ENCODE measurements around the gene LPIN2. TPM values are rescaled to one million over a fixed set of nuclear protein-coding genes. Genes with fewer than 3 reads are reported as not detected.
"Not testable (repeated sequence)": the region's sequence is repeated elsewhere in the genome, so short reads cannot be mapped to it uniquely, and the experiment has no call there.

The LPIN2 gene
- total RNA-seq, 1 donor from 2014 or later: 92.8 TPM

DNA sequence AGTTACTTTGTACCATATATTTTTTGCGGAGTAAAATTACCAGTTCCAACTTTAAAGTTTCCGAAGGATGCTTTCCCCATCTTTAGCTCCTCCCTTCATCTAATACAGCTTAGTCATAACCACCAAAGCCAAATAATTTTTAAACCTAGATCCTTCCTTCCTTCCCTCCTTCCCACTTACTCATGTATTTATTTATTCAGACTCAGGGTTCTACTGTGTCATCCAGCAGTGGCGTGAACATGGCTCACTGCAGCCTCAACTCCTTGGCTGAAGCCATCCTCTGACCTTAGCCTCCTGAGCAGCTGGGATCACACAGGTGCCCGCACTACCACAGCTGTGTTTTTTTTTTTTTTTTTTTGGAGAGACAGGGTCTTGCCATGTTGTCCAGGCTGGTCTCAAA lies 4.4 kb downstream of the LPIN2 start:
- intact Hi-C loops (cut with micrococcal nuclease): no loop called here

DNA sequence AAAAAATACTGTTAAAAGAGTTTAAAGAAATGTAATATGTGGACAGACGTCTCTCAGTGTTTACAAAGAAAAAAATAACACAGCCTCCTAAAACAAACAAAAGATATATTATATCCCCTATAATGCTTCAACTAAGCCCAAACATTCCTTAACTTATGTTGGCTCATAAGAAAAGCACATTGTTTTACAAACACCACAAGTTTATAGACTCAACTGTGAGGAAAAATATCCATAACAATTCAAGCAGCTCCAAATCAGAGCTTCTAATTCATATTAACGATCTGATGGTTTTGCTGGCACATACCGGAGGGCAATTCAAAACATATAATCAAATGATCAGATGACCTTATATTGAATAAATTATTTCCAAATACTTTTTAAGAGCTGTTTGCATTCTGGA lies 5.5 kb downstream of the LPIN2 start:
- intact Hi-C loops (cut with micrococcal nuclease): no loop called here

DNA sequence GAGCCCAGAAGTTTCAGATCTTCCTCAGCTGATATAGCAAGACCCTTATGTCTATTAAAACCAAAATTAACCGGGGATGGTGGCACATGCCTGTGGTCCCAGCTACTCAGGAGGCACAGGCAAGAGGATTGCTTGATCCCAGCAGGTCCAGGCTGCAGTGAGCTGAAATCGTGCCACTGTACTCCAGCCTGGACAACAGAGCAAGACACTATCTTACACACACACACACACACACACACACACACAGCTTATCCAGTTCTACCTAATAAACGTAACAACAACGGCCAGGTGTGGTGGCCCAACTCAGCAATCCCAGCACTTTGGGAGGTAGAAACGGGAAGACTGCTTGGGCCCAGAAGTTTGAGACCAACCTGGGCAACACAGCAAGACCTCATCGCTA lies 7.5 kb downstream of the LPIN2 start:
- intact Hi-C loops (cut with micrococcal nuclease): no loop called here

DNA sequence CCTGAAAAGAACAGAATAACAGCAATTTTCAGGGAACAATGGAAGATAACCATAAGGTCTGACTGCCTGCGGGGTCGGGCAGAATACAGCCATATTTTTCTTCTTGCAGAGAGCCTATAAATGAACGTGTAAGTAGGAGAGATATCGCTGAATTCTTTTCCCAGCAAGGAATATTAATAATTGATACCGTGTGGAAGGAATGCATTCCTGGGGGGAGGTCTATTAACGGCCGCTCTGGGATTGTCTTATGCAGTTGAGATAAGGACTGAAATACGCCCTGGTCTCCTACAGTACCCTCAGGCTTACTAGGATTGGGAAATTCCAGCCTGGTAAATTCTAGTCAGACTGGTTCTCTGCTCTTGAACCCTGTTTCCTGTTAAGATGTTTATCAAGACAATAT lies 9.2 kb downstream of the LPIN2 start:
- intact Hi-C loops (cut with micrococcal nuclease): not testable (repeated sequence)

DNA sequence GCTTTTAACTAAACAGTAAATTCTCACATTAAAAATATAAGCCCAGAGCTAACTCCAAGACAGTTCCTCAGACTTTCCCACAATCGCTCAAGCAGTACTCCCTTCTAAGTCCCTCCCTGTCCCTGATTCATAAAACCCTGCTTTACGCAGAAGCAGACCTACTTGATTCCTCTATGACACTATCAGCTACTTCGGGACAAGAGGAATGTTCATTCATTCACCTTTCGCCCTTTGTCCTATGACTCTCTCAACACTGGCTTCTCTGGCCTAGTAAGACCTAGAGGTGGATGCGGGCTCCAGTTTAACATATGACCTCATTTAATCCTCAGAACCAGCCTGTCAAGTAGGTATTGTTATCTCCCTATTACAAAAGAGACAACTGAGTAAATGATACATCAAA lies 10.2 kb downstream of the LPIN2 start:
- intact Hi-C loops (cut with micrococcal nuclease): loop anchor here (1.0 kb wide), 1 partner anchor 8 kb away; no protein-coding TSS in a partner anchor

DNA sequence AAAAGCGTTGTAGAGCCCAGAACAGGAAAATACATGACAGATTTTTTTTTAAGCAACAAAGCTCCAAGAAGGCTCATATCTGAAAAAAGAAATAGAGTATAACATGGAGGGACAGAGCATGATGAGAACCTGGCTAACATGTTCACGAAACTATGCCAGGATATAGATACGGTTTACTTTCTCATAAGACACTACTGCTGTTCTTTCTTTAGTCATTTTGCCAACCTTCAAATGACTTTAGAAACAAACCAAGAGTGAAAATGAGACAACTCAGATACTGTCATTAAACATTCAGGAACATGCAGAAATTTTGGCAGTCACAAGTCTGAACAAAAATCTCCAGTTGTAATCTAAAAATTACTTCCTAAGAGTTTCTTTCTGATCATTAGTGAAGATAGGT lies 14.3 kb downstream of the LPIN2 start:
- intact Hi-C loops (cut with micrococcal nuclease): loop anchor here (1.0 to 10.0 kb wide), 2 partner anchors 248 to 606 kb away; no protein-coding TSS in a partner anchor

DNA sequence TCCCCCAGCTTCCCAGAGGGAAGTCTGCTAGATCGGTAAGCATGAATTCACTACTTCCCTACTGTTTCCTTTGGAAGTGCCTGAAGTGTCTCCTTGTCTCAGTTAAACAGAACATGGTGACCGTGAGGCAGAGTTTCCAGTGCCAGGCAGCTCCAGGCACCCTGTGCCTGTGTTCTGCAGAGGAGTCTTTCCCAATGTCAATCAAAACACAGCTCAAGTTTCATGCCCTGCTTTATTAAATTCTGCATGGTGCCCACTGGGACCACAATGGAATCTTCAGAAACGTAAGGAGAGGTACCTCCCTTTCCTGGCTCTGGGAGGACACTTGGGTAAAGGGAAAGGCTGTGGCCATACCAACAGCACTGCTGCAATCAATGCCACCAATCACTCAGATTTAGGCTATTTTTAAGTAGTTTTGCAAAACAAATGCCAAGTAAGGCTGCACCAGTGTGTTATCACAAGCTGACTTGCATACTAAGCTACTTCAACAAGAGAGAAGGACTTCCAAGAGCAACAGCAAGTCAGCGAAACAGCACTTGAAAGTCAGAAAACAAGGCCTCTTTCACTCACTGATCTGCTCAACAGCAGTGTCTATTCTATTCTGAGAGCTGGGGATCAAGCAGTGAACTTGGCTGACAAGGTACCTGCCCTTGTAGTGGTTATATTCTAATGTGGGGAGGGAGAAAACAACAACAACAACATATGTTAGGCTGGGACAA lies 14.9 kb downstream of the LPIN2 start:
- intact Hi-C loops (cut with micrococcal nuclease): loop anchor here (1.0 to 10.0 kb wide), 2 partner anchors 248 to 607 kb away; no protein-coding TSS in a partner anchor

DNA sequence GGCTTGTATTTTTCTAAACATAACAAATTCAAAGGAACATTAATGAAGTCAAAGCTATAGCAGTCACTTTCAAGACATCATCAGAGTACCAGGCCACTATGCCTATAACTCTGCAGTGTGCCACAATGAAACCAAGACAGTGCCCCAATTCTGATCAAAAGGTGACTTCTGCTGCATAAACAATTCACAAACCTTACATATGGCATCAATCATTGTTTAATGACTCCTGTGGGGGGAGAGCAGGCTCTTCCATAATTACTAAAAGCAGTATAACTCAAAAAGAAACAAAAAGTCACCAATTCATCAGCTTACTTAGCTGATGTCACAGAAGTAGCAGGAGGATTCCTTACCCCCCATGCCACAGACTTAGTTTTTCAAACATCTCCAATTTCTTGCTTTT lies 15.5 kb downstream of the LPIN2 start:
- intact Hi-C loops (cut with micrococcal nuclease): loop anchor here (10.0 kb wide), 1 partner anchor 607 kb away; no protein-coding TSS in a partner anchor

DNA sequence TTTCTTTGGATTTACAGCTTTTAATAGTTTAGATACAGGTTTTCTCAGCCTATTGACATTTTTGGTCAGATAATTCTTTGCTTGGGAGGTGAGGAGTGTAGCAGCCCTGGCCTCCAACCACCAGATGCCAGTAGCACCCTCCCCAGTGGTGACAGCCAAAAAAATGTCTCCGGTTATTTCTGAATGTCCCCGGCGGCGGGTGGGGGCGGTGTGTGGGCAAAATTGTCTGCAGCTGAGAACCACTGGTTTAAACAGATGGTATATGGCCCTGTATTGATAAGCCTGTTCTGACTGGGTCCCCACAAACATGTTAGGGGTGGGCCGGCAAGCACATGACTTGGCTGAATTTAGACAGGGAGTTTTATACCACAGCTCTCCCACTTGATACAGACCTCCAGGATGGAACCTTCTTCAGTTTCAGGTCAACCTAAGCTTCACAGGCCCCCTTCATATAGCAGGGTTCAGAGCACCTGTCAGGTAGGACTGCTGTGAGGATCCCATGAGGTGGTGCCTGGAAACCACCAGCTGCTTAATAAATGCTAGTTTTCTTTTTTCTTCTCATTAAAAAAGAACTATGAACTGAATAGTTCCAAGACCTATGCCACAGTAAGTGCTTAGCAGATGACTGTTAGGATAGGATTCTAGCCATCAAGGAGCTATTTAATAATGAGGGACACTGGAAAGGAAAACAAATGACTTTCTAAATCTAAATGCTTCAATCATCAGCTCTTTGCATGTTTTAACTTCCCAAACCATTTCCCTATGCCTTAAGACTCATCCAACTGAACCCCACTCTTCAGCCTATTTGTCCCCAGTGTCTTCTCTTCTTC lies 18.1 kb downstream of the LPIN2 start:
- intact Hi-C loops (cut with micrococcal nuclease): loop anchor here (1.0 to 10.0 kb wide), 8 partner anchors 10 to 610 kb away; partner anchors contain the start of gene LPIN2

DNA sequence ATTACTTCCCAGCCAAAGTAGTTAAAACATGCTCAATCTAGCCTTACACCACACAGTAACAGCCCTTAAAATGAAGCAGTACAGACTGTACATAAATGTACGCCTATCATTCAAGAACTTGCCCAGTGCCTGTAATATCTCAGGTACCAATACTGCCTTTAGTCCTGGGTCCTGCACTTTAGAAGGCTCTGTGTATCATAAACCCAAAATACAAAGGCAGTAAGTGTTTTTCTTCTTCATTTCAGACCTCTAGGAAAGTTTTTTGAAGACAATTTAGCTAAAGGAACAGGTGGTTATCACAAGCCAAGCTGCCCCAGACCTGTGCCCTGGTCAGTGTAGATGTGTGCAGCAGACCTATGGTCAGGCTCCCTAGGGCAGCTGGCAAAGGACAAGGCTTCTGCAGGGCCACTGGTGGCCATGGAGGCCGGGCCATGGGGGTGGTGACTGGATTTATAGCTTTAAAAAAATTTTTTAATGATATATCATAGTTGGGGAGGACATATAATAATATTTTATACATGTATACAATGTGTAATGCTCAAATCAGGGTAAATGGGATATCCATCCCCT lies 18.8 kb downstream of the LPIN2 start:
- intact Hi-C loops (cut with micrococcal nuclease): loop anchor here (1.0 to 10.0 kb wide), 8 partner anchors 9 to 611 kb away; partner anchors contain the start of gene LPIN2

DNA sequence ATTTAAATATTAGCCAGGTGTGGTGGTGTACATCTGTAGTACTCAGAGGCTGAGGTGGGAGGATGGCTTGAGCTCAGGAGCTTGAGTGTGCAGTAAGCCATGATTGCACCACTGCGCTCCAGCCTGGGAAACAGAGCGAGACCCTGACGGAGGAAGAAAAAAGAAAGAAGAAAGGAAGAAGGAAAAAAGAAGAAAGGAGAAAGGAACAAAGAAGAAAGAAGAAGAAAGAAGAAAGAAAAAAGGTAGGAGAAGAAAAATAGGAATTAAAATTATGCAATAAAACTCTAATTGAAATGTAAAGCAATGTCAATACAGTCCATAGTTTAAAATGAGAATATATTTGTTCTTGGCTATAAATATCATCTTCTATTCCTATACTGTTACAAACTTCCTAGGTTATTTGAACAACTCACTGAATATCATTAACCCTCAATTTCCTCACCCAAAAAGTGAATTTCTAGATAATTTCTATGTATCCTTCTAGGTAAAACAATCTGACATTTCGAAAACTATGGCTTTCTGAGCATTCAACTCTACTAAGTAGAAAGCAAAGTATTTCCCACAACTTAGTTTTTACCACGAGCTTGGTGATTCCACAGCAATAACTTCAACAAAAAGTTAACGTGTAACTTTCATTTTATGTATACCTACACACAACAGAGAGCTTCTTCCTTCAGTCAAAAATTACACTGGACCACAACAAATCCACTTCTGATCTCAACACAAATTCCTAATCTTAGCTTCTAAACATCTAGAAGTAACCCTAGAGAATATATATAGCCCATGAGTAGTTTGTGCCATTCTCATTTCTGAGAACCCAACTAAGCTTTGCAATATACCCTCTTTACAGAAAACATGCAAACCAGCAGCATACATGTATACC lies 19.7 kb downstream of the LPIN2 start:
- intact Hi-C loops (cut with micrococcal nuclease): loop anchor here (10.0 kb wide), 1 partner anchor 612 kb away; no protein-coding TSS in a partner anchor

DNA sequence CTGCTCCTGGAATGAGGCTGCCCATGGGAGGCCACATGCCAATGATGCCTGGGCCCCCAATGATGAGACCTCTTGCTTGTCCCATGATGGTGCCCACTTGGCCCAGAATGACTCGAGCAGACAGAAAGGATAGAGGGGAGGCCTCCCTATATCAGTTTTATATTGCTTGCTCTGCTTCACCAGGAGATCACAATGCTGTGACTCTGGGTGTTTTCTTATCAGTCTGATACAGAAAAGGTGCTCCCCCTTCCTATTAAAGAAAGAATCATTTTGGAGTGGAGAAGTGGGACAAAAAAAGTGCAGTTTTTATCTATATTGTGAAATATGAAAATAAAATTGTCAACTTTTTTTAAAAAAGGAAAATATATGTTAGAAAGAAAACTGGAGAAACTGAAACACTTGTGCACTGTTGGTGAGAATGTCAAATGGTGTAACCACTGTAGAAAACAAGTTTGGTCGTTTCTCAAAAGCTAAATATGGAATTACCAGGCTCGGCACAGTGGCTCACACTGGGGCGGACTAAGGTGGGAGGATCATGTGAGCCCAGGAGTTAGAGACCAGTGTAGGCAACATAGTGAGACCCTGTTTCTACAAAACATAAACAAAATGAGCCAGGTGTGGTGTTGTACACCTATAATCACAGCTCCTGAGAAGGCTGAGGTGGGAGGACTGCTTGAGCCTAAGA lies 21.8 kb downstream of the LPIN2 start:
- intact Hi-C loops (cut with micrococcal nuclease): loop anchor here (10.0 kb wide), 1 partner anchor 614 kb away; no protein-coding TSS in a partner anchor

DNA sequence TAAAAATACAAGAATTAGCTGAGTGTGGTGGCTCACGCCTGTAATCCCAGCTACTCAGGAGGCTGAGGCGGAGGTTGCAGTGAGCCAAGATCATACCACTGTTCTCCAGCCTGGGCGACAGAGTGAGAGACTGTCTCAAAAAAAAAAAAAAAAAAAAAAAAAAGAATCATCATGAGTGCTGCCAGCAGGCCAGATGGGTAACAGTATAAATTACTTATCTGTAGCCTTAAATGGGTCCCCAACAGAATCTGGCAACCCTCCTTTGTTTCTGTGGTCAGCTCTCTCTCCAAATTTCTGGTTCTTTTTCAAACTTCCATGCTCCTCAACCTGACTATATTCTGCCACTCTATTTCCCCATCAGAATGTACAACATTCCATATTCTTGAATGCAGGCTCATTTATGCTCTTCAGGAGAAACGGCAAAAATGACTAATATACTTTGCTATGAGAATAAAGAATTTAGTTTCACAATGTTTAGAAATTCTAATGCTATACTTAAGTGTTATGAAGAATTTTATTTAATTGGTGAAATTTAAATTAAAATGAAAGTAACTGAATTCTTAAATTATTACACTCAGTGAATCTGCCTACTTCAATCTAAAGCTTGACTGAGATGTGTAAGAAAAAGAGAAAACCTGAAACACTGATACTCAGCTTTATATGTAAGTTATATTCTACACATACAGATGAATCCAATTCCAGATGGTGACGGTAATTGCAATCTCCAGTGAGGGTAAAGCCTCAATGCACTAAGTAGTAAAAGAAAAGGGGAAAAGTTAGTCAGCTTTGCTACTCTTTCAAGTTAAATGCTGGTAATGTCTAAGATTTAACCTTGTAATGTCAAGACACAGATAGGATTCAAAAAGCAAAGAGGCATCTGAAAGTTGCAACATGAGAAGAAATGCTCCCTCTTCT lies 24.8 kb downstream of the LPIN2 start:
- intact Hi-C loops (cut with micrococcal nuclease): no loop called here

DNA sequence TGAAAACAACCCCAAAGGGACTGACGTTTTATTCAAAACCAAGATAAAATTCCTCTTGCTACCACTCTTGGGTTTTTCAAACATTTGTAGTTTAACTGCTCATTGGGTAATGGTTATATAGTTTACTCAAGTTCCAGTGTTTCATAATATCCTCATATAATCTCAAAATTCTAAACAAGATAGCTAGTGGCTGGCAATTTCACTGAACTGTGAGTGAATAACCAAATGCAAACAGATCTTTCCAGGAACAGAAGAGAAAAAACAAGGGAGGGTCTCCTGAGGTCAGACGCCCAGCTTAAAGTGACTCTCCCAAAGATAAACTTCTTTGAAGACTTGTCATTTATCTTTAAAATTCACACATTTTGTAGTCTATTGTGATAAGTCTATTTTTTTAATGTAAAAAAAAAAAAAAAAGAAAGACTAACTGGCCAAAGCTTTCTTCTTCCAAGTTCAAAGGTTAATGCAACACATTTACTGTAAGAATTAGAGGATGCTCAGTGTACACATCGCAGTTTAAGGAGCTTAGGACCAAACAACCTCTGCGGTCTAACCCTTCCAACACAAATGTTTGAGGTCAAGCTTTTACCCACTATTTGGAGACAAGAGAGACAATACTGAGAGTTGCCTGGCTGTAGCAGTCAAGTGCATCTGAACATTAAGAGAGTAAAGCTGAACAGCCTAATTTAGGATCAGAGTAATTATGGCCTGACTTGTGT lies 26.6 kb downstream of the LPIN2 start:
- intact Hi-C loops (cut with micrococcal nuclease): no loop called here

DNA sequence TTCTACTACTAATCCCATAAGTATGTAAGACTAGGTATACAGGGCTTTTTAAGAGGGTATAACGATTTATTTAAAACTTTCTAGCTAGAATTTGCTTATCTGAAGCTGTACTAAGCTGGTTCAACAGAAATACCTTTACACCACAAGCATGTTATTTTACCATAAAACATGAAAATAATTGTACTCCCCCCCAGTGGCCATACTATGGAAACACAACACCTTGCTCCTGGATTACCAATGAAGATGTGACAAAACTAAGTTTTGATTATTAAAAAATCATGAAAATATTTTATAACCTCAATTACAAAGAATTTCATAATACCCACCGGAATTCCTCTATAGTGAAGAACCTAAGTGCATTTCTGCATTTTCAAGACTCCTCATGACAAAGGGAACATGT lies 27.3 kb downstream of the LPIN2 start:
- intact Hi-C loops (cut with micrococcal nuclease): loop anchor here (1.0 to 2.0 kb wide), 4 partner anchors 9 to 261 kb away; no protein-coding TSS in a partner anchor

DNA sequence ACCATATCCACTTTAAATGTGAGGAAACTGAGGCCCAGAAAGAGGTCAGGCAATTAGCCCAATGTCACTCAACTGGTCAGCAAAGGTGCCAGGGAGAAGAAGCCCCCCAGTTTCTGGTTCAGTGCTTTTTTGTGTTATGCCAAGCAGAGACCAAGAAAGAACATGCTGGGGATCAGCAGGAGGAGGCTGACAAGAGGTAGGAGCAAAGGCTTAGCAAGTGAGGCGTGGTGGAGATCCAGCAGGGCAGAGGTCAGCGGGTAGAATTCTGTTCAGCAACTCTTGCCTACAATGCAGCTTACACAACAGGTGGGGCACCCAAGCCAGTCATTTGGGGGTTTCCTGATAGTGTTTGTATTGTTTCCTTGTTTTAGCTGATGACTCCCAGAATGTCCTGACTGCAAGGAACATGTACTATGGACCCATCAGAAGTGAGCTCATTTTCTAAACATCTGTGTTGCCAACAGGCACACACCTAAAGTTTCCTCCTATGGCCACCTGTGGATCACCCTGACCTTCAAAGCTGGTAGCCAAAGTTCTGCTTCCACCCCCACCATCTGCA lies 28.2 kb downstream of the LPIN2 start:
- intact Hi-C loops (cut with micrococcal nuclease): loop anchor here (1.0 to 2.0 kb wide), 4 partner anchors 10 to 262 kb away; no protein-coding TSS in a partner anchor

DNA sequence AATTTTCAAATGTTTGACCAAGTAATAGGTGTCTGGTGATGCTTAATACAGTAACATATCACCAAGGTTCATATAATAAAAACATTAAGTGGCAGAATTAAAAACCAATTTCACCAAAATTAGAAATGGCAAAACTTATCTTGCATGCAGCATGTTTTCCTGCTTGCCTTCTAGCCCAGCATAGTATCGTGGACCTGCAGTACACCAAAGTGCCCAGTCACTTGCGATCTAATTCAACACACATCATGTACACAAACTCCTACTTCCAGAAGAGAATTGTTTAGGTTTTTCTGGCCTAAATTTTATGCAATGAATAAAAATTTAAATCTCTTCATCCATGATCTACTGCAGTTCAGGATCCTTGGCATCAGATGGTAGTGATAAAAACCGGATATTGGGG lies 28.9 kb downstream of the LPIN2 start:
- intact Hi-C loops (cut with micrococcal nuclease): loop anchor here (2.0 kb wide), 1 partner anchor 167 kb away; no protein-coding TSS in a partner anchor

DNA sequence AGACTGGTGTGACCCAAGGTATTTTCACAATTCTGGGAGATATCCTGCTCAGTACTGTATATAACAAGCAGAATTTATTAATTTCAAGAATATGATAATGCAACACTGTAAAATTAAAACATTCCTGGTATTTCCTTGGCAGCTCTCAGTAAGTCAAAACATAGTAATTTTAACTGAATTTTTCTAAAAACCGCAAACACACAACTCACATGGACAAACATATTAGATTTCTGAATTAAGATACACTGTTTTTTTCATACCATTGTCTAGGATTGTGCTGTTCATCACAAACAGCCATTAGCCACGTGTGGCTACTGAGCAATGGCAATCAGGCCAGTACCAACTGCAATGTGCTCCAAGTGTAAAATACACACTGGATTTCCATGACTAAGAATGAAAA lies 29.6 kb downstream of the LPIN2 start:
- intact Hi-C loops (cut with micrococcal nuclease): no loop called here

Measured in T-helper 1 cell treated with Interleukin-12 subunit alpha and Interleukin-12 subunit beta and Interleukin-4 antibody, amounts not matched to agents 30 ng/mL and 1 ng/mL, for 36 hours (primary cell).